Spleen (tissue), 7 donors: ENCODE results near the gene ZBTB7B.

Source experiments
- POLR2AphosphoS5 ChIP-seq, 3 donors: sonication (generic); formaldehyde crosslinking; IDR thresholded peaks; one replicate each; pipeline ENCODE4 v1.5.1; 2017; ENCODE audit warnings: antibody characterized with exemption in 3 of 3
- TF ChIP-seq, protein P1 (sequence below), 11 experiments: fragments of 200-600 bp in 7 of 11; fragments of 450-650 bp in 4 of 11; sonication (generic) in 4 of 11; IDR thresholded peaks in 8 of 11; conservative IDR thresholded peaks in 3 of 11; 1 replicate in 7 of 11; 2 replicates in 4 of 11; pipeline versions ENCODE4 v1.4.0 to v1.8.0; 2016 to 2021; ENCODE audit warnings: antibody characterized with exemption in 11 of 11, inconsistent platforms in 4 of 11, mild to moderate bottlenecking in 1 of 11
- donor health status: DM: no; HTN: no; CAD: no; lungs with moderate emphysema.
- donor health status: DM: no; HTN: no; CAD: no.
- donor health status: DM: no; HTN: no; CAD: no.

DNA sequence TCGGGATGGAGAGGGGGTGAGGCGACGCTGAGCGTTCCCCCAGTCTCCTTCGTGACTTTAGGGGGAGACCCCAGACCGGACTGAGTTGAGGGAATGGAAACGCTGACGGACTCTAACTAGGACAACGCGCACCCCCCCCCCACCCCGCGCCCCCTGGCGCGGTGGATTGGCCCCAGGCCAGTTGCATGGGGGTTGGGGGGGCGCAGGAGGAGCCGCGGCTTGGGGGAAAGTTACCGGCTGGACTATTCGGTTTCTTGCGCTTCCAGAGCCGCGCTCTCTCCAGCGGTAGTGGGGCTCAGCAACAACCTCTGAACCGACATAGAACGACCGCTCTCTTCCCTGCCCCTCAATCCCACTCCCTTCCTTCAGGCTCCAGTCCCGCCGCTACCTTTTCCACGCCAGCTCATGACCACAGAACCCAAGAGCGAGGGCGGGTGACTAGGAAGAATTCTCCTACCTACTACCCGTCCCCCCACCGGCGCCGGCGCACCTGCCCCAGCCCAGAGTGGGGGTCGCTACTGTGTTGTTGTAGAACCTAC is 694 bp downstream of the ZBTB7B start:
- TF ChIP-seq POLR2AphosphoS5 (IDR thresholded peaks at IDR 0.05): no peak
- TF ChIP-seq, protein P1, sequence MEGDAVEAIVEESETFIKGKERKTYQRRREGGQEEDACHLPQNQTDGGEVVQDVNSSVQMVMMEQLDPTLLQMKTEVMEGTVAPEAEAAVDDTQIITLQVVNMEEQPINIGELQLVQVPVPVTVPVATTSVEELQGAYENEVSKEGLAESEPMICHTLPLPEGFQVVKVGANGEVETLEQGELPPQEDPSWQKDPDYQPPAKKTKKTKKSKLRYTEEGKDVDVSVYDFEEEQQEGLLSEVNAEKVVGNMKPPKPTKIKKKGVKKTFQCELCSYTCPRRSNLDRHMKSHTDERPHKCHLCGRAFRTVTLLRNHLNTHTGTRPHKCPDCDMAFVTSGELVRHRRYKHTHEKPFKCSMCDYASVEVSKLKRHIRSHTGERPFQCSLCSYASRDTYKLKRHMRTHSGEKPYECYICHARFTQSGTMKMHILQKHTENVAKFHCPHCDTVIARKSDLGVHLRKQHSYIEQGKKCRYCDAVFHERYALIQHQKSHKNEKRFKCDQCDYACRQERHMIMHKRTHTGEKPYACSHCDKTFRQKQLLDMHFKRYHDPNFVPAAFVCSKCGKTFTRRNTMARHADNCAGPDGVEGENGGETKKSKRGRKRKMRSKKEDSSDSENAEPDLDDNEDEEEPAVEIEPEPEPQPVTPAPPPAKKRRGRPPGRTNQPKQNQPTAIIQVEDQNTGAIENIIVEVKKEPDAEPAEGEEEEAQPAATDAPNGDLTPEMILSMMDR (IDR thresholded peaks at IDR 0.05 in 8 of 11, conservative IDR thresholded peaks at IDR 0.05 in 3 of 11): no peak
